GM23248 (cell line): Measurements from ENCODE around the gene CLMP. TPM values are rescaled to one million over a fixed set of nuclear protein-coding genes. Genes with fewer than 3 reads are reported as not detected.

Experiments
- DNase-seq: peaks from one replicate; pipeline ENCODE4 v3.0.0-alpha.2; 2015
- H2AFZ ChIP-seq: fragments of 200-600 bp; sonication (generic); 2 replicates; pipeline ENCODE4 v1.6.1; 2016; ENCODE audit warnings: antibody characterized with exemption
- H3F3A ChIP-seq: fragments of 200-600 bp; sonication (generic); 2 replicates; pipeline ENCODE4 v1.6.1; 2016; ENCODE audit warnings: mild to moderate bottlenecking, antibody characterized with exemption, mixed run types; ENCODE audit not compliant: insufficient read depth
- H3K27ac ChIP-seq: fragments of 200-600 bp; sonication (generic); 2 replicates; pipeline ENCODE4 v1.5.1; 2016; ENCODE audit warnings: mild to moderate bottlenecking
- H3K27me3 ChIP-seq: fragments of 200-600 bp; sonication (generic); replicated peaks from 2 replicates; pipeline ENCODE4 v1.6.1; 2016; ENCODE audit warnings: mild to moderate bottlenecking; ENCODE audit not compliant: insufficient read depth
- H3K36me3 ChIP-seq: fragments of 200-600 bp; sonication (generic); 2 replicates; pipeline ENCODE4 v1.6.1; 2016; ENCODE audit warnings: low read depth, mild to moderate bottlenecking
- H3K4me1 ChIP-seq: fragments of 200-600 bp; sonication (generic); 2 replicates; pipeline ENCODE4 v1.6.1; 2016; ENCODE audit warnings: mild to moderate bottlenecking; ENCODE audit not compliant: insufficient read depth
- H3K4me2 ChIP-seq: fragments of 200-600 bp; sonication (generic); one replicate; pipeline ENCODE4 v1.6.1; 2016; ENCODE audit warnings: mild to moderate bottlenecking; ENCODE audit not compliant: unreplicated experiment
- H3K4me3 ChIP-seq: fragments of 200-600 bp; sonication (generic); 2 replicates; pipeline ENCODE4 v1.5.1; 2016; ENCODE audit warnings: mild to moderate bottlenecking
- H3K79me2 ChIP-seq: fragments of 200-600 bp; sonication (generic); 2 replicates; pipeline ENCODE4 v1.6.1; 2016; ENCODE audit warnings: mild to moderate bottlenecking; ENCODE audit not compliant: insufficient read depth
- H3K9ac ChIP-seq: fragments of 200-600 bp; sonication (generic); 2 replicates; pipeline ENCODE4 v1.6.1; 2016; ENCODE audit warnings: mild to moderate bottlenecking
- H3K9me2 ChIP-seq: fragments of 200-600 bp; sonication (generic); 2 replicates; pipeline ENCODE4 v1.6.1; 2016; ENCODE audit warnings: mixed run types, mild to moderate bottlenecking, moderate library complexity; ENCODE audit not compliant: insufficient read depth
- H3K9me3 ChIP-seq: fragments of 200-600 bp; sonication (generic); one replicate; pipeline ENCODE4 v1.6.1; 2017; ENCODE audit warnings: low read depth
- H4K20me1 ChIP-seq: fragments of 200-600 bp; sonication (generic); 2 replicates; pipeline ENCODE4 v1.6.0; 2016; ENCODE audit not compliant: insufficient read depth
- EZH2 ChIP-seq: fragments of 200-600 bp; sonication (generic); IDR thresholded peaks from 2 replicates; pipeline ENCODE4 v1.6.1; 2018; ENCODE audit warnings: antibody characterized with exemption, mild to moderate bottlenecking; ENCODE audit not compliant: insufficient read depth, poor library complexity, severe bottlenecking
- EZH2phosphoT487 ChIP-seq: fragments of 200-600 bp; sonication (generic); IDR thresholded peaks from 2 replicates; pipeline ENCODE4 v1.6.1; 2018; ENCODE audit warnings: antibody characterized with exemption, moderate library complexity, mild to moderate bottlenecking, low read depth; ENCODE audit not compliant: insufficient read depth
- WGBS, 2 experiments: methylation state at CpG; one replicate each; pipeline ENCODE4 v1.1.6; 2015 to 2017; ENCODE audit warnings: low lambda C conversion rate in 2 of 2, low coverage in 1 of 2; ENCODE audit errors: missing lambda C conversion rate in 2 of 2; 5-methylcytosine and 5-hydroxymethylcytosine counted together
- in situ Hi-C: fragments of 300-500 bp; cut with MboI; formaldehyde crosslinking; loops from 2 replicates; pipeline ENCODE4 v1.15.0; 2020
- polyA plus RNA-seq: library from polyadenylated mRNA; unstranded; fragments of >200 nt; fragmentation: Nextera tagmentation; extraction: Ambion mirVana; gene quantifications from 2 replicates; pipeline ENCODE4 v1.2.1, GENCODE V29; 2016
- total RNA-seq: library from RNA; depleted of rRNA; stranded (reverse); fragments of >200 nt; shearing (Covaris generic); gene quantifications from 2 replicates; pipeline ENCODE4 v1.2.3, GENCODE V29; 2014

The CLMP gene
- total and polyA plus RNA-seq, 2 experiments from 2014 or later = 166 to 215 TPM

DNA sequence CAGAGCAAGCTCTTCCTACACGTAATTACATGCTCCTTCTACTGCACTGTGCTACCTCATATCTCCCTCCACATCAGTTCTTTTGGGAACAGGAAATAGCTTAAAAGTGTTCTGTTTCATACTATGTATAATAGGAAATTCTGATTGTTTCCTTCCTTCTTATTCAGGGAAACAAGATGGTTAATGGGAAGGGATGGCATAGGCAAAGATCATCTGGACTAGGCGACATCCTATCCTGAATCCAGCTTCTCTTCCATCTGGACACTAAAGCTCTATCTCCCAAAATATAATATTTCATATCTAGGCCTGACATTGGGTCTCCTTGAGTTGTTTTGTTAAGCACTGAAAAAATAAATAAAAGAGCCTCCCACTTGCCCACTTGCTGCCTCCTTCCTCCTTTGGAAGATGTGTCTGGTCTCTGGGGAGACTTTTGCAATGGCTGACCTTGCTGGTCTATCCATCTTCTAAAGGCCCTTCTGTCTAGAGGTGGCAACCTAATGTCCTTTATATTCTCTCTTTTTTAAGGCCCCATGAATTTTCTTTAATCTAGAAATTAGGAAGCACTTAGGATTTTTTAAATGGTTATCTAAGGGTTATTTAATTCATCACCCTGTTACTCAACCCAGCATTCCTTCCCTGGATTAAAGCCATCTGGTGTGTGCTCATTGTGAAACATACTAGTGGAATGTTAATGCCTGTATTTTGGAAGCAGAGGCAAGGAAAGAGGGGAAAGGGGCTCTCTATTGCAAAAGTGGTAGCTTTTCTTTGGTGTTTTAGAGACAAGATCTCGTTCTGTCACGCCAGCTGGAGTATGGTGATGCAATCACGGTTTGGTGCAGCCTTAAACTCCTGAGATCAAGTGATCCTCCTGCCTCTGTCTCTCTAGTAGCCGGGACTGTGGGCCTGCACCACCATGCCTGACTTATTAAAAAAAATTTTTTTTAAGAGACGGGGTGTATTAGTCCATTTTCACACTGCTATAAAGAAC, 20.6 kb downstream of the CLMP start:
- peaks cover 45% of the 10 kb centered on the region for H3K79me2 ChIP-seq
- H3K4me2 ChIP-seq = peak overlapping the region; percentile 52
- 0 out of 2 replicates have a peak, but pooled peaks have one; percentile 38 for TF ChIP-seq EZH2phosphoT487
- no peak for TF ChIP-seq EZH2
- peaks cover 73% of the 10 kb centered on the region for H3K4me1 ChIP-seq
- H3K9me3 ChIP-seq = no peaks in the 10 kb centered on the region
- DNase-seq = peak; percentile 95
- H3K9me2 ChIP-seq = no peaks in the 10 kb centered on the region
- H3F3A ChIP-seq = peaks cover 84% of the 10 kb centered on the region
- 21 to 23% methylated on average over 7 of the region's 7 CpGs for WGBS, 2 experiments
- peaks cover 37% of the 10 kb centered on the region for H3K36me3 ChIP-seq
- peak overlapping the region; percentile 57 for H3K9ac ChIP-seq
- no peaks in the 10 kb centered on the region for H4K20me1 ChIP-seq
- no peak overlapping the region for H2AFZ ChIP-seq
- no peaks in the 10 kb centered on the region for H3K27me3 ChIP-seq
- peak overlapping the region; percentile 90 for H3K27ac ChIP-seq
- in situ Hi-C loops = no loop called here
- H3K4me3 ChIP-seq = peak overlapping the region; percentile 17; the same call in 1 of the 2 replicates

DNA sequence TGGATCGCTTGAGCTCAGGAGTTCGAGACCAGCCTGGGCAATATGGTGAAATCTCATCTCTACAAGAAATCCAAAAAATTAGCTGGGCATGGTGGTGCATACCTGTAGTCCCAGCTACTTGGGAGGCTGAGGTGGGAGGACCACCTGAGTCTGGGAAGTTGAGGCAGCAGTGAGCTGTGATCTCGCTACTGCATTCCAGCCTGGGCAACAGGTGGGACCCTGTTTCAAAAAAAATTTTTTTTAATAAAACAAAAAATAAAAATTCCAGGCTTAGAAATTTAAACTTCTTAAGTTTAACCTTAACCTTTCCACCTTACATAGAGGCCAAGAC, 21.2 kb downstream of the CLMP start:
- H3K79me2 ChIP-seq = peaks cover 38% of the 10 kb centered on the region
- 69 to 71% methylated on average over 3 of the region's 3 CpGs for WGBS, 2 experiments

DNA sequence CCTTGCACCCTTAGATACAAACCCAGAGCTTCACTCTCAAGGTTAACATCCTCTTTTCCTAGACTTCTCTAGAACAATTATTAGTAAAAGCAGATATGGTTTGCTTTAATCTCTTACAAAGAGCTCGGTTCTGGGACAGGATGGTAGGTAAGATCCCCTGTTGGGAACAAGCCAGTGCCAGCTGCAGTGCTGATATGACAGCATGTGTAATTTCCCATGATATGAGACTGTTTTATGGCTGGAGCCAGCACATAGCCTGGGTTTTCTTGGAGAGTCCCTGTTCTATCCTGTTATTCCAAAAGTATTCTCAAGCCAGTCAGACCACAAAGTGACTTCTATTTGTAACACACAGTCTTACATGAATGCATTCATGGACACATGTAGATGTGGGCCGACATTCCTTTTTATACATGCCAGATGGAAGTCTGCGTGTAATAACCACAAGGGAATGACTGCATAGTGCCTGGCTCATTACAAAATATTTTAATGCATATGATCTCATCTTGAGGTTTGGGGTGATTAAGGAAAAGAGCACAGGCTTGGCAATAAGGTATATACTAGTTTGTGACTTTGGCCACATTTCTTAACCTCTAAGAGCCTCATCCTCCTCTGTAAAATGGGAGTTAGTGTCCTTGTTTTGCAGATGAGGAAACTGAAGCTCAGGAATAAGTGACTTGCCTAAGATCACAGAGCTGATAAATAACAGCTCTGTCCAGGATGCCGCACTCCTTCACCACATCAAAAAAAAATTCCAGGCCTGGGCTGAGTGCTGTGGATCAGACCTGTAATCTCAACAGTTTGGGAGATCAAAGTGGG, 21.8 kb downstream of the CLMP start:
- H3K9me3 ChIP-seq = no peaks in the 10 kb centered on the region
- DNase-seq = peak; percentile 98
- H3K9ac ChIP-seq = peak overlapping the region; percentile 69
- H3K4me1 ChIP-seq = peaks cover 61% of the 10 kb centered on the region
- no peak overlapping the region for H2AFZ ChIP-seq
- H3K79me2 ChIP-seq = peaks cover 33% of the 10 kb centered on the region
- no peaks in the 10 kb centered on the region for H3K27me3 ChIP-seq
- in situ Hi-C loops = no loop called here
- no peaks in the 10 kb centered on the region for H3K9me2 ChIP-seq
- peaks cover 81% of the 10 kb centered on the region for H3F3A ChIP-seq
- peaks cover 27% of the 10 kb centered on the region for H3K36me3 ChIP-seq
- no peaks in the 10 kb centered on the region for H4K20me1 ChIP-seq
- H3K27ac ChIP-seq = peak overlapping the region; percentile 90
- no peak overlapping the region for H3K4me3 ChIP-seq
- WGBS, 2 experiments = 10 to 14% methylated on average over 4 of the region's 4 CpGs
- peak; percentile 70; the same call in 1 of the 2 replicates for TF ChIP-seq EZH2phosphoT487
- TF ChIP-seq EZH2 = no peak
- peak overlapping the region; percentile 75 for H3K4me2 ChIP-seq

More for the DNA sequence above, 21.2 kb downstream of the CLMP start:
- Histone ChIP-seq H3K4me3 (0 out of 2 replicates have a peak overlapping the region, but pooled peaks have one; percentile 17), H2AFZ (no peak overlapping the region), H3K4me1 (peaks cover 67% of the 10 kb centered on the region), H3K36me3 (peaks cover 32% of the 10 kb centered on the region), H3K27ac (peak overlapping the region; percentile 90), H3K4me2 (peak overlapping the region; percentile 52), H3K9ac (peak overlapping the region; percentile 53), H3K27me3 (no peaks in the 10 kb centered on the region), H4K20me1 (no peaks in the 10 kb centered on the region), H3K9me2 (no peaks in the 10 kb centered on the region), H3K9me3 (no peaks in the 10 kb centered on the region), H3F3A (peaks cover 82% of the 10 kb centered on the region)
- TF ChIP-seq EZH2phosphoT487 = no peak
- no peak for TF ChIP-seq EZH2
- no peak for DNase-seq
- in situ Hi-C loops = no loop called here

DNA sequence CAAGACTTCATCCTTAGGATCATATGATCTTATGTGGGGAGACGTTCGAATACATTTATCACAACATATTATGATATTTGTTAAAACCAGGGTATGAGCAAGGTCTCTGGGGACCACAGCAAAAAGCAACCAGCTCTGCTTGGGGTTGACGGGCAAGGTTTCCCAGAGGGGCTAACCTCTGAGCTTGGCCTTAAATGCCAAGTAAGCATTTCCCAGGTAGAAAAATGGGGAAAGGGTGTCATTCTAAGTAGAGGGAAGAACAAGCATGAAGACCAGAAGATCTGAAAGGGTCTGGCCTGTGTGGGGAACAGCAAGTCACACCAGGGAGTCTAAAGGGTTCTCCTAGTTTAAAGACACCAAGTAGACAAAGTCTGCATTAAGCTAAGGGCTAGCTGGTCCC, 24.1 kb downstream of the CLMP start:
- Histone ChIP-seq H3K9me3 (no peaks in the 10 kb centered on the region), H3K9ac (no peak overlapping the region), H3K27me3 (no peaks in the 10 kb centered on the region), H3K4me2 (no peak overlapping the region), H3F3A (peaks cover 76% of the 10 kb centered on the region), H4K20me1 (no peaks in the 10 kb centered on the region), H3K79me2 (peaks cover 10% of the 10 kb centered on the region), H3K36me3 (peaks cover 28% of the 10 kb centered on the region), H3K4me1 (peaks cover 41% of the 10 kb centered on the region), H3K4me3 (no peak overlapping the region), H3K9me2 (no peaks in the 10 kb centered on the region), H3K27ac (peak overlapping the region; percentile 32), H2AFZ (no peak overlapping the region)
- in situ Hi-C loops = no loop called here
- DNase-seq = no peak
- TF ChIP-seq EZH2phosphoT487 = no peak
- TF ChIP-seq EZH2 = no peak
- WGBS, 2 experiments = 90 to 91% methylated on average over 3 of the region's 3 CpGs
